HepG2 (cell line): Measurements from ENCODE around the gene ABHD6. TPM values are rescaled to one million over a fixed set of nuclear protein-coding genes. Genes with fewer than 3 reads are reported as not detected.

Source experiments
- CBX1 ChIP-seq: IDR thresholded peaks from one replicate; pipeline ENCODE4 v1.6.1; 2016; ENCODE audit warnings: antibody characterized with exemption, low read depth
- ISX ChIP-seq: sonication (generic); formaldehyde crosslinking; conservative IDR thresholded peaks from 2 replicates; pipeline ENCODE4 v1.5.0; 2020; ENCODE audit warnings: missing genetic modification reagents
- NFKBIZ ChIP-seq: IDR thresholded peaks from 2 replicates; pipeline ENCODE4 v1.6.1; 2018; ENCODE audit warnings: missing genetic modification reagents, missing compliant biosample characterization
- PHB2 ChIP-seq: fragments of 450-650 bp; IDR thresholded peaks from 2 replicates; pipeline ENCODE4 v1.6.1; 2018; ENCODE audit not compliant: partially characterized antibody
- RBM39 ChIP-seq: fragments of 200-400 bp; formaldehyde crosslinking; IDR thresholded peaks from one replicate; pipeline ENCODE4 v1.6.1; 2018; ENCODE audit warnings: antibody characterized with exemption, mild to moderate bottlenecking, low read depth, low read length; ENCODE audit not compliant: poor library complexity, severe bottlenecking
- STAT5B ChIP-seq: sonication (generic); formaldehyde crosslinking; IDR thresholded peaks from 2 replicates; pipeline ENCODE4 v1.4.0; 2020; ENCODE audit warnings: missing genetic modification reagents
- ZBTB21 ChIP-seq: sonication (generic); formaldehyde crosslinking; IDR thresholded peaks from 2 replicates; pipeline ENCODE4 v1.4.0; 2020; ENCODE audit warnings: missing genetic modification reagents
- ZNF44 ChIP-seq: sonication (generic); formaldehyde crosslinking; IDR thresholded peaks from 2 replicates; pipeline ENCODE4 v1.5.1; 2020; ENCODE audit warnings: mild to moderate bottlenecking, missing genetic modification reagents
- ZNF598 ChIP-seq: sonication (generic); formaldehyde crosslinking; IDR thresholded peaks from 2 replicates; pipeline ENCODE4 v1.5.1; 2020; ENCODE audit warnings: mild to moderate bottlenecking, missing genetic modification reagents, borderline replicate concordance
- ZNF652 ChIP-seq: IDR thresholded peaks from 2 replicates; pipeline ENCODE4 v1.6.1; 2016; ENCODE audit warnings: low read depth, borderline replicate concordance
- ZNF672 ChIP-seq: sonication (generic); formaldehyde crosslinking; IDR thresholded peaks from 2 replicates; pipeline ENCODE4 v1.8.1; 2022; ENCODE audit warnings: missing genetic modification reagents
- ZNF749 ChIP-seq: sonication (generic); formaldehyde crosslinking; IDR thresholded peaks from 2 replicates; pipeline ENCODE4 v1.8.0; 2022; ENCODE audit warnings: mild to moderate bottlenecking, missing genetic modification reagents, moderate library complexity, borderline replicate concordance
- ZNF839 ChIP-seq: sonication (generic); formaldehyde crosslinking; IDR thresholded peaks from 2 replicates; pipeline ENCODE4 v1.4.0; 2020; ENCODE audit warnings: missing genetic modification reagents, mild to moderate bottlenecking, borderline replicate concordance
- polyA plus RNA-seq, 8 experiments: library from polyadenylated mRNA; depleted of rRNA in 3 of 8; stranded (reverse) in 7 of 8; unstranded in 1 of 8; fragments of >200 nt; fragmentation: Illumina TruSeq in 4 of 8; extraction: Trizol in 4 of 8; gene quantifications; 2 replicates each; pipeline versions ENCODE4 v1.2.1 to v1.2.3, GENCODE V29; 2011 to 2016; ENCODE audit warnings: low read depth in 4 of 8, missing spikeins in 1 of 8, mixed read lengths in 1 of 8; ENCODE audit not compliant: insufficient read depth in 1 of 8
- total RNA-seq, 5 experiments: library from RNA; depleted of rRNA; stranded (reverse); fragments of >200 nt; fragmentation: Illumina TruSeq; extraction: Trizol; gene quantifications; 2 replicates each; pipeline ENCODE4 v1.2.3, GENCODE V29; 2016; ENCODE audit warnings: low read depth in 1 of 5
- TF ChIP-seq, protein P1 (sequence below): sonication (generic); formaldehyde crosslinking; IDR thresholded peaks from 2 replicates; pipeline ENCODE4 v1.4.0; 2020; ENCODE audit warnings: mild to moderate bottlenecking, missing genetic modification reagents
- TF ChIP-seq, protein P2 (sequence below): sonication (generic); formaldehyde crosslinking; IDR thresholded peaks from 2 replicates; pipeline ENCODE4 v1.5.0; 2020; ENCODE audit warnings: mild to moderate bottlenecking, missing genetic modification reagents
- TF ChIP-seq, protein P3 (sequence below): sonication (generic); formaldehyde crosslinking; conservative IDR thresholded peaks from 2 replicates; pipeline ENCODE4 v1.5.0; 2020; ENCODE audit warnings: missing genetic modification reagents
- TF ChIP-seq, protein P4 (sequence below): sonication (generic); formaldehyde crosslinking; IDR thresholded peaks from 2 replicates; pipeline ENCODE4 v1.9.0; 2022; ENCODE audit warnings: low read depth, missing genetic modification reagents
- TF ChIP-seq, protein P5 (sequence below): sonication (generic); formaldehyde crosslinking; conservative IDR thresholded peaks from 2 replicates; pipeline ENCODE4 v1.8.0; 2022; ENCODE audit warnings: low read depth, missing genetic modification reagents
- TF ChIP-seq, protein P6 (sequence below): sonication (generic); formaldehyde crosslinking; IDR thresholded peaks from 2 replicates; pipeline ENCODE4; 2020; ENCODE audit warnings: missing genetic modification reagents, mild to moderate bottlenecking, borderline replicate concordance

Gene ABHD6
- total and polyA plus RNA-seq, 2 of the 13 experiments (the other 11 are each of a cell fraction or from before 2014, with no cell fraction given): 9.0 to 17.2 TPM

DNA sequence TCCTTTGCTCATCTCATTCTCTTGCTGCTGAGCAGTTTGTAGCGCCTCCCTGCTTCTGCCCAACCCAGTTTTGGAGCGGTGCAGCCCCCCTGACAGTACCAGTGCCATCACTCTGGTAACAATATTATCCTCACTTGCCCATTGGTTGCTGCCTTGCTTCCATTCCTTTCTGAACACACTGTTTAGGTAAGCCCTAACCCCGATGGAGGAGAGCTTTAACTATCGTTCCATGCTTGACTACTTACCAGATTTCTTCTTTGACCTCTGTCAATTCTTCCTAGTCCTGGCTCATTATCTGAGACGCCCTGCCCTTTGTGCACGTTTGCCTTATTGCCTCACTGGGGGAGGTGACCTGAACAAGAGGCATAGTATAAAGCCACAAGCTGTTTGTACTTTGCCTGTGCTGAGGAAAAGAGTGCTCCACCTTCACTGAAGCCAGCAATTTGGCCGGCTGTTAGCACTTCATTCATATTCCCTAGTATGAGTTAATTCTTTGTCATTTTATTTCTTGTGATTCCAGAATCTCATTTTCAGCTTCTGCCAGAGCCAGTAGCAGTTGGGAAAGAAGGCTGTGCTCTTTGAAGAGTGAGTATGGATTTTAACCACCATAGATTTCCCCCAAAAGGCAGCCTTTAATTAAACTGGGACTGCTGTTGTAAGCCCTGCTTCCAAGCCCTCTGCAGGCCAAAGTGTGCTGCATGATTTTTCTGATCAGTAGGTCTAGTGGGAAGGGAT is 11.9 kb downstream of the ABHD6 start (continued):
- TF ChIP-seq ISX (CRISPR knock-in tag) (no peak), ZNF839 (no peak), ZBTB21 (CRISPR knock-in tag) (no peak), ZNF672 (no peak), ZNF749 (CRISPR knock-in tag) (no peak), ZNF598 (CRISPR knock-in tag) (no peak), STAT5B (no peak), ZNF652 (CRISPR knock-in tag) (no peak), NFKBIZ (CRISPR knock-in tag) (no peak), ZNF44 (CRISPR knock-in tag) (0 out of 2 replicates have a peak, but pooled peaks have one; percentile 19), PHB2 (no peak), CBX1 (peak; percentile 59), RBM39 (no peak)
- TF ChIP-seq, protein P1, sequence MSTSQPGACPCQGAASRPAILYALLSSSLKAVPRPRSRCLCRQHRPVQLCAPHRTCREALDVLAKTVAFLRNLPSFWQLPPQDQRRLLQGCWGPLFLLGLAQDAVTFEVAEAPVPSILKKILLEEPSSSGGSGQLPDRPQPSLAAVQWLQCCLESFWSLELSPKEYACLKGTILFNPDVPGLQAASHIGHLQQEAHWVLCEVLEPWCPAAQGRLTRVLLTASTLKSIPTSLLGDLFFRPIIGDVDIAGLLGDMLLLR (CRISPR knock-in tag): no peak
- TF ChIP-seq, protein P2, sequence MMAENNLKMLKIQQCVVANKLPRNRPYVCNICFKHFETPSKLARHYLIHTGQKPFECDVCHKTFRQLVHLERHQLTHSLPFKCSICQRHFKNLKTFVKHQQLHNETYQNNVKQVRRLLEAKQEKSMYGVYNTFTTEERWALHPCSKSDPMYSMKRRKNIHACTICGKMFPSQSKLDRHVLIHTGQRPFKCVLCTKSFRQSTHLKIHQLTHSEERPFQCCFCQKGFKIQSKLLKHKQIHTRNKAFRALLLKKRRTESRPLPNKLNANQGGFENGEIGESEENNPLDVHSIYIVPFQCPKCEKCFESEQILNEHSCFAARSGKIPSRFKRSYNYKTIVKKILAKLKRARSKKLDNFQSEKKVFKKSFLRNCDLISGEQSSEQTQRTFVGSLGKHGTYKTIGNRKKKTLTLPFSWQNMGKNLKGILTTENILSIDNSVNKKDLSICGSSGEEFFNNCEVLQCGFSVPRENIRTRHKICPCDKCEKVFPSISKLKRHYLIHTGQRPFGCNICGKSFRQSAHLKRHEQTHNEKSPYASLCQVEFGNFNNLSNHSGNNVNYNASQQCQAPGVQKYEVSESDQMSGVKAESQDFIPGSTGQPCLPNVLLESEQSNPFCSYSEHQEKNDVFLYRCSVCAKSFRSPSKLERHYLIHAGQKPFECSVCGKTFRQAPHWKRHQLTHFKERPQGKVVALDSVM: no peak
- TF ChIP-seq, protein P3, sequence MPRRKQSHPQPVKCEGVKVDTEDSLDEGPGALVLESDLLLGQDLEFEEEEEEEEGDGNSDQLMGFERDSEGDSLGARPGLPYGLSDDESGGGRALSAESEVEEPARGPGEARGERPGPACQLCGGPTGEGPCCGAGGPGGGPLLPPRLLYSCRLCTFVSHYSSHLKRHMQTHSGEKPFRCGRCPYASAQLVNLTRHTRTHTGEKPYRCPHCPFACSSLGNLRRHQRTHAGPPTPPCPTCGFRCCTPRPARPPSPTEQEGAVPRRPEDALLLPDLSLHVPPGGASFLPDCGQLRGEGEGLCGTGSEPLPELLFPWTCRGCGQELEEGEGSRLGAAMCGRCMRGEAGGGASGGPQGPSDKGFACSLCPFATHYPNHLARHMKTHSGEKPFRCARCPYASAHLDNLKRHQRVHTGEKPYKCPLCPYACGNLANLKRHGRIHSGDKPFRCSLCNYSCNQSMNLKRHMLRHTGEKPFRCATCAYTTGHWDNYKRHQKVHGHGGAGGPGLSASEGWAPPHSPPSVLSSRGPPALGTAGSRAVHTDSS: no peak
- TF ChIP-seq, protein P4, sequence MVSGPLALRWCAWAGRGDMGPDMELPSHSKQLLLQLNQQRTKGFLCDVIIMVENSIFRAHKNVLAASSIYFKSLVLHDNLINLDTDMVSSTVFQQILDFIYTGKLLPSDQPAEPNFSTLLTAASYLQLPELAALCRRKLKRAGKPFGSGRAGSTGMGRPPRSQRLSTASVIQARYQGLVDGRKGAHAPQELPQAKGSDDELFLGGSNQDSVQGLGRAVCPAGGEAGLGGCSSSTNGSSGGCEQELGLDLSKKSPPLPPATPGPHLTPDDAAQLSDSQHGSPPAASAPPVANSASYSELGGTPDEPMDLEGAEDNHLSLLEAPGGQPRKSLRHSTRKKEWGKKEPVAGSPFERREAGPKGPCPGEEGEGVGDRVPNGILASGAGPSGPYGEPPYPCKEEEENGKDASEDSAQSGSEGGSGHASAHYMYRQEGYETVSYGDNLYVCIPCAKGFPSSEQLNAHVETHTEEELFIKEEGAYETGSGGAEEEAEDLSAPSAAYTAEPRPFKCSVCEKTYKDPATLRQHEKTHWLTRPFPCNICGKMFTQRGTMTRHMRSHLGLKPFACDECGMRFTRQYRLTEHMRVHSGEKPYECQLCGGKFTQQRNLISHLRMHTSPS: no peak
- TF ChIP-seq, protein P5, sequence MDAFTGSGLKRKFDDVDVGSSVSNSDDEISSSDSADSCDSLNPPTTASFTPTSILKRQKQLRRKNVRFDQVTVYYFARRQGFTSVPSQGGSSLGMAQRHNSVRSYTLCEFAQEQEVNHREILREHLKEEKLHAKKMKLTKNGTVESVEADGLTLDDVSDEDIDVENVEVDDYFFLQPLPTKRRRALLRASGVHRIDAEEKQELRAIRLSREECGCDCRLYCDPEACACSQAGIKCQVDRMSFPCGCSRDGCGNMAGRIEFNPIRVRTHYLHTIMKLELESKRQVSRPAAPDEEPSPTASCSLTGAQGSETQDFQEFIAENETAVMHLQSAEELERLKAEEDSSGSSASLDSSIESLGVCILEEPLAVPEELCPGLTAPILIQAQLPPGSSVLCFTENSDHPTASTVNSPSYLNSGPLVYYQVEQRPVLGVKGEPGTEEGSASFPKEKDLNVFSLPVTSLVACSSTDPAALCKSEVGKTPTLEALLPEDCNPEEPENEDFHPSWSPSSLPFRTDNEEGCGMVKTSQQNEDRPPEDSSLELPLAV (CRISPR knock-in tag): no peak
- TF ChIP-seq, protein P6, sequence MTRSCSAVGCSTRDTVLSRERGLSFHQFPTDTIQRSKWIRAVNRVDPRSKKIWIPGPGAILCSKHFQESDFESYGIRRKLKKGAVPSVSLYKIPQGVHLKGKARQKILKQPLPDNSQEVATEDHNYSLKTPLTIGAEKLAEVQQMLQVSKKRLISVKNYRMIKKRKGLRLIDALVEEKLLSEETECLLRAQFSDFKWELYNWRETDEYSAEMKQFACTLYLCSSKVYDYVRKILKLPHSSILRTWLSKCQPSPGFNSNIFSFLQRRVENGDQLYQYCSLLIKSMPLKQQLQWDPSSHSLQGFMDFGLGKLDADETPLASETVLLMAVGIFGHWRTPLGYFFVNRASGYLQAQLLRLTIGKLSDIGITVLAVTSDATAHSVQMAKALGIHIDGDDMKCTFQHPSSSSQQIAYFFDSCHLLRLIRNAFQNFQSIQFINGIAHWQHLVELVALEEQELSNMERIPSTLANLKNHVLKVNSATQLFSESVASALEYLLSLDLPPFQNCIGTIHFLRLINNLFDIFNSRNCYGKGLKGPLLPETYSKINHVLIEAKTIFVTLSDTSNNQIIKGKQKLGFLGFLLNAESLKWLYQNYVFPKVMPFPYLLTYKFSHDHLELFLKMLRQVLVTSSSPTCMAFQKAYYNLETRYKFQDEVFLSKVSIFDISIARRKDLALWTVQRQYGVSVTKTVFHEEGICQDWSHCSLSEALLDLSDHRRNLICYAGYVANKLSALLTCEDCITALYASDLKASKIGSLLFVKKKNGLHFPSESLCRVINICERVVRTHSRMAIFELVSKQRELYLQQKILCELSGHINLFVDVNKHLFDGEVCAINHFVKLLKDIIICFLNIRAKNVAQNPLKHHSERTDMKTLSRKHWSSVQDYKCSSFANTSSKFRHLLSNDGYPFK (CRISPR knock-in tag): no peak
